HG02840 (cell line): ENCODE results near the gene CCDC144A.
"Not testable (repeated sequence)": the region's sequence is repeated elsewhere in the genome, so short reads cannot be mapped to it uniquely, and the experiment has no call there.

Experiments
- ATAC-seq: cut with Tn5 transposase; IDR thresholded peaks from one replicate; pipeline ENCODE4 v1.9.1; 2021; ENCODE audit warnings: mild to moderate bottlenecking, moderate library complexity, moderate number of reproducible peaks; ENCODE audit not compliant: unreplicated experiment, low FRiP score

CCDC144A gene

GRCh38 chr17:16689731-16690281 is at the start of gene CCDC144A:
CCDC144A (plus strand) TSS chr17:16690241; CDS start chr17:16690401, 160 bp downstream.
- not testable (repeated sequence) for ATAC-seq

- ATAC-seq: no peak
Observed at GRCh38 chr17:16649585-16649984, 40.5 kb upstream of the CCDC144A start.

GRCh38 chr17:16652252-16652651 is 37.8 kb upstream of the CCDC144A start:
- no peak for ATAC-seq

- ATAC-seq: no peak
Observed at GRCh38 chr17:16652847-16653366, 37.1 kb upstream of the CCDC144A start.

- peak; percentile 89 for ATAC-seq
Observed at GRCh38 chr17:16653367-16654041, 36.5 kb upstream of the CCDC144A start, which contains the start of gene ZNF624. ZNF624 (minus strand) TSS chr17:16653850.

- no peak for ATAC-seq
Observed at GRCh38 chr17:16661217-16661616, 28.8 kb upstream of the CCDC144A start.

GRCh38 chr17:16662936-16663335 is 27.1 kb upstream of the CCDC144A start:
- ATAC-seq: no peak

- ATAC-seq: not testable (repeated sequence)
Observed at GRCh38 chr17:16666553-16666906, 23.5 kb upstream of the CCDC144A start.

GRCh38 chr17:16666907-16667636 is 23.0 kb upstream of the CCDC144A start:
- not testable (repeated sequence) for ATAC-seq

- ATAC-seq: no peak
Observed at GRCh38 chr17:16676676-16677268, 13.3 kb upstream of the CCDC144A start.

- ATAC-seq: not testable (repeated sequence)
Observed at GRCh38 chr17:16683290-16684138, 6.5 kb upstream of the CCDC144A start.

- not testable (repeated sequence) for ATAC-seq
Observed at GRCh38 chr17:16686019-16686418, 4.0 kb upstream of the CCDC144A start.

- ATAC-seq: not testable (repeated sequence)
Observed at GRCh38 chr17:16687151-16687550, 2.9 kb upstream of the CCDC144A start.

- not testable (repeated sequence) for ATAC-seq
Observed at GRCh38 chr17:16690447-16690846, 406 bp downstream of the CCDC144A start.

GRCh38 chr17:16697603-16698002 is 7.6 kb downstream of the CCDC144A start:
- not testable (repeated sequence) for ATAC-seq

GRCh38 chr17:16745492-16746203 is 55.6 kb downstream of the CCDC144A start:
- not testable (repeated sequence) for ATAC-seq

GRCh38 chr17:16746571-16746970 is 56.5 kb downstream of the CCDC144A start:
- not testable (repeated sequence) for ATAC-seq

- not testable (repeated sequence) for ATAC-seq
Observed at GRCh38 chr17:16750515-16750914, 60.5 kb downstream of the CCDC144A start.

GRCh38 chr17:16751224-16751923 is 61.3 kb downstream of the CCDC144A start:
- ATAC-seq: not testable (repeated sequence)
